ENCODE data around the gene ZNF217.
"Not testable (repeated sequence)": the region's sequence is repeated elsewhere in the genome, so short reads cannot be mapped to it uniquely, and the experiment has no call there.

- TF ChIP-seq CTCF, POLR2A (IDR thresholded peaks at IDR 0.05): not testable (repeated sequence)
Observed at GRCh38 chr20:53585910-53586309, 7.7 kb downstream of the ZNF217 start.

Measured in body of pancreas (tissue), 4 donors.